Fibroblast of mammary gland (primary cell): ENCODE data around the gene PKD1L1.
"Not testable (repeated sequence)": the region's sequence is repeated elsewhere in the genome, so short reads cannot be mapped to it uniquely, and the experiment has no call there.

Source experiments
- DNase-seq: peaks from one replicate; pipeline ENCODE4 v3.0.0-alpha.2; 2010; ENCODE audit warnings: low read depth
- H3K4me3 ChIP-seq: 2 replicates; pipeline ENCODE4 v1.5.1; 2011; ENCODE audit warnings: low read depth, mild to moderate bottlenecking, low read length, moderate library complexity; ENCODE audit not compliant: control insufficient read depth
- CTCF ChIP-seq: conservative IDR thresholded peaks from 2 replicates; pipeline ENCODE4 v1.5.1; 2011; ENCODE audit warnings: low read depth, low read length, inconsistent platforms; ENCODE audit not compliant: control insufficient read depth, insufficient read depth

The PKD1L1 gene

GRCh38 chr7:47988496-47989386 lies 40.5 kb upstream of the PKD1L1 start:
- TF ChIP-seq CTCF: peak; percentile 51
- no peak overlapping the region for H3K4me3 ChIP-seq
- no peak for DNase-seq

DNA sequence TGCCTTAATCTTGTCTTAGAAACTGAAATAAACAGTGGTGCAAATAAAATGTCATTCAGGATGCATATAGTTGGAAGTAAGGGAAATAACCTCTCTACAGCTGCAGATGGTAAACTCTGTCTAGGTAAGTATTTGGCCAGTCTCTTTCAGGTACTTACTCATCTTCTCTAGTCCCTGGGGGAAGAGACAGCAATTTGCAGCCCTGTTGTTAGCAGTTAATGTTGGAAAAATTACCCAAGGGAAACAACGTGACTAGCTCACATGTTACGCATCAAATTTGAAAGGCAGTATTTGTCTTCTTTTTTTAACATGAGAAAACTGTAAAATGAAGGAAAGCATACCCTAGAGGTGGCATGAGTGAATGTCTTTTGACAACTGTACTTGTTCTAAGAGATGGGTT lies 34.3 kb upstream of the PKD1L1 start:
- TF ChIP-seq CTCF: no peak
- peak; percentile 29 for DNase-seq
- H3K4me3 ChIP-seq: no peak overlapping the region

GRCh38 chr7:47980648-47981047 lies 32.4 kb upstream of the PKD1L1 start:
- DNase-seq, H3K4me3 ChIP-seq: not testable (repeated sequence)

GRCh38 chr7:47979832-47980181 lies 31.5 kb upstream of the PKD1L1 start:
- no peak for DNase-seq
- H3K4me3 ChIP-seq: peak overlapping the region; percentile 92
- no peak for TF ChIP-seq CTCF

GRCh38 chr7:47979145-47979831 lies 31.0 kb upstream of the PKD1L1 start, which contains the start of gene HUS1:
Gene HUS1 (minus strand): TSS chr7:47979615. CDS start chr7:47979519, 96 bp downstream.
- TF ChIP-seq CTCF: no peak
- DNase-seq: peak; percentile 84
- peak within 1 kb of the TSS; percentile 92 for H3K4me3 ChIP-seq

DNA sequence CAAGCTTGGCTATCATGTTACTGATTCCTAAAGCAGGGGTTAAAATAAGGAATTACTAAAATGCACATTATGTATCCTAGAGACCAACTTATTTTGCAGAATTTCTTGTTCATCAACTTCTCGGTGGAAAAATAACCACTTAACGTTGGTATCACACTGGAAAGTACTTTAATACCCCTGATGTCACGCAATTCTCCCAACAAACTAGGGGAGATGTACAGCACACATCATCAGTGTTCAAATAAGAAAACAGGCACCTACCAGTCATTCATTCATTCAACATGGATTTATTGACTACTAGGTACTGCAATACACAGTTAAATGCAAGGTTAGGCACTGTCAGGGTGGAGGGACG lies 30.5 kb upstream of the PKD1L1 start:
- DNase-seq: no peak
- peak overlapping the region; percentile 92 for H3K4me3 ChIP-seq
- TF ChIP-seq CTCF: no peak

- TF ChIP-seq CTCF: no peak
- no peak overlapping the region for H3K4me3 ChIP-seq
- DNase-seq: no peak
These were observed 25.5 kb upstream of the PKD1L1 start for GRCh38 chr7:47973739-47974138.
